GM12892 (cell line): ENCODE results near the gene ATP8A1.

Experiments
- POLR2A ChIP-seq: IDR thresholded peaks from 2 replicates; pipeline ENCODE4 v1.6.1; 2011; ENCODE audit warnings: low read depth, low read length, control low read depth
- TAF1 ChIP-seq: IDR thresholded peaks from 2 replicates; pipeline ENCODE4 v1.6.1; 2011; ENCODE audit warnings: low read depth, mild to moderate bottlenecking, control low read depth, low read length, borderline replicate concordance

DNA sequence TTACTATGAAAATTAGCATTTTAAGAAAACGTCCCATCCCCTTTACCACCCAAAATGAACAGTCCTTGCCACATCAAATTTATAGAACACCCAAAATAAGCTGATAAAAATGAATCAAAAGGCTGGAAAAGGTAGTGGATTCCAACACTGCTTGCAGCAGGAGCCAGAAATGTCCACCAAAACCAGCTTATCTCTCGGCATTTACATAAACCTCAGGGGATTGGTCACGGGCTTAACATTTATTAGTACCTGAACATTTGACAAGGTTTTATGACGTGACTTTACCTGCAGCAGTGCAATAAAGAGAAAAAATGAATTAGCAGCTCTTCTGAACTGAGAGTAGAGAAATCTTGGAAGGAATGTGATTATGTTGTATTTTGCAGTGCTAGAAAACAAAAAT lies 31.6 kb downstream of the ATP8A1 start:
- no peak for TF ChIP-seq TAF1
- TF ChIP-seq POLR2A: no peak
